K562 (cell line): ENCODE measurements around the gene MYBPC3. TPM values are rescaled to one million over a fixed set of nuclear protein-coding genes. Genes with fewer than 3 reads are reported as not detected.

Source experiments
- ATAC-seq: fragments of 200-7000 bp; cut with Tn5 transposase; 3 replicates; pipeline ENCODE4 v1.9.1; 2020; ENCODE audit warnings: moderate library complexity
- BruUV-seq: library from RNA; stranded (reverse); fragments of 400-500 nt; replicated peaks from 2 replicates; lab custom pipeline; 2021; lab: Mats Ljungman, UMichigan
- CTCF ChIA-PET: fragments of 300-600 bp; formaldehyde crosslinking; extraction: SDS; loops from one replicate; lab custom pipeline; 2021; ENCODE audit warnings: low intra/inter-chr PET ratio; lab: Yijun Ruan, JAX
- POLR2A ChIA-PET: fragments of 300-600, 350-650 bp; sonication (Branson Sonifier 250); formaldehyde crosslinking; extraction: SDS; loops from one replicate; lab custom pipeline; 2021; ENCODE audit warnings: antibody characterized with exemption, inconsistent platforms; lab: Yijun Ruan, JAX
- DNase-seq, 4 experiments: peaks; one replicate each; pipeline versions ENCODE4 v3.0.0 to v3.0.0-alpha.2; 2011 to 2018; ENCODE audit warnings: low spot score in 3 of 4, mixed read lengths in 3 of 4; ENCODE audit errors: extremely low read depth in 1 of 4
- FAIRE-seq: peaks from 2 replicates; lab custom pipeline; 2011; peaks lifted over from hg19 to GRCh38; lab: Jason Lieb, UNC
- H2AFZ ChIP-seq: 2 replicates; pipeline ENCODE4 v1.6.0; 2011; ENCODE audit warnings: low read depth, low read length, control low read depth, inconsistent platforms
- H3K27ac ChIP-seq: fragments of 200-600 bp; 3 replicates; pipeline ENCODE4 v1.8.0; 2011; ENCODE audit warnings: low read depth, mild to moderate bottlenecking, control low read depth, inconsistent platforms, low read length, moderate library complexity, mixed read lengths; ENCODE audit errors: extremely low read depth
- H3K27me3 ChIP-seq, 2 experiments: fragments of 300-600 bp in 1 of 2; 2 replicates in 1 of 2; 3 replicates in 1 of 2; pipeline versions ENCODE4 v1.6.0 to v1.8.0; 2011; ENCODE audit warnings: inconsistent platforms in 2 of 2, low read length in 2 of 2, mild to moderate bottlenecking in 1 of 2, mixed read lengths in 1 of 2, moderate library complexity in 1 of 2; ENCODE audit not compliant: control insufficient read depth in 2 of 2, insufficient read depth in 2 of 2
- H3K36me3 ChIP-seq: fragments of 300-600 bp; 3 replicates; pipeline ENCODE4 v1.8.0; 2011; ENCODE audit warnings: mild to moderate bottlenecking, low read length, inconsistent platforms; ENCODE audit not compliant: control insufficient read depth, insufficient read depth
- H3K4me1 ChIP-seq, 2 experiments: fragments of 200-600 bp in 1 of 2; replicated peaks in 1 of 2; 2 replicates in 1 of 2; 3 replicates in 1 of 2; pipeline versions ENCODE4 v1.5.1 to v1.8.0; 2011; ENCODE audit warnings: inconsistent platforms in 2 of 2, low read length in 2 of 2, mild to moderate bottlenecking in 1 of 2, mixed read lengths in 1 of 2, moderate library complexity in 1 of 2; ENCODE audit not compliant: control insufficient read depth in 2 of 2, insufficient read depth in 2 of 2
- H3K4me2 ChIP-seq: 2 replicates; pipeline ENCODE4 v1.6.1; 2011; ENCODE audit warnings: low read length, control low read depth, inconsistent platforms, mixed read lengths; ENCODE audit not compliant: insufficient read depth
- H3K4me3 ChIP-seq: fragments of 200-600 bp; sonication (generic), shearing (Covaris generic); 2 replicates; pipeline ENCODE4 v1.5.1; 2016; ENCODE audit warnings: control low read depth, inconsistent platforms
- H3K79me2 ChIP-seq: fragments of 200-600 bp; 3 replicates; pipeline ENCODE4 v1.8.0; 2011; ENCODE audit warnings: low read length, inconsistent platforms; ENCODE audit not compliant: control insufficient read depth, insufficient read depth
- H3K9ac ChIP-seq, 2 experiments: 2 replicates each; pipeline versions ENCODE4 v1.6.0 to v1.6.1; 2011; ENCODE audit warnings: low read depth in 2 of 2, low read length in 2 of 2, control low read depth in 1 of 2, inconsistent platforms in 1 of 2, mild to moderate bottlenecking in 1 of 2, mixed read lengths in 1 of 2; ENCODE audit not compliant: insufficient read depth in 1 of 2
- H3K9me1 ChIP-seq: one replicate; pipeline ENCODE4 v1.6.0; 2011; ENCODE audit warnings: inconsistent platforms, mild to moderate bottlenecking, low read length, moderate library complexity; ENCODE audit not compliant: control insufficient read depth, insufficient read depth
- H3K9me3 ChIP-seq: replicated peaks from 2 replicates; pipeline ENCODE4 v1.5.1; 2011; ENCODE audit warnings: low read depth, low read length, inconsistent platforms; ENCODE audit not compliant: control insufficient read depth, insufficient read depth
- H4K20me1 ChIP-seq: replicated peaks from 2 replicates; pipeline ENCODE4 v1.6.1; 2011; ENCODE audit warnings: low read length, inconsistent platforms, mixed read lengths; ENCODE audit not compliant: control insufficient read depth, insufficient read depth
- E2F6 ChIP-seq, 2 experiments: IDR thresholded peaks; 2 replicates each; pipeline ENCODE4 v1.6.1; 2011; ENCODE audit warnings: borderline replicate concordance in 1 of 2, control low read depth in 1 of 2, low read depth in 1 of 2, low read length in 1 of 2, mild to moderate bottlenecking in 1 of 2, mixed read lengths in 1 of 2, moderate library complexity in 1 of 2; ENCODE audit not compliant: insufficient read depth in 1 of 2, insufficient read length in 1 of 2, poor library complexity in 1 of 2, severe bottlenecking in 1 of 2; ENCODE audit errors: extremely low read depth in 1 of 2
- HDAC3 ChIP-seq: fragments of 450-650 bp; IDR thresholded peaks from 2 replicates; pipeline ENCODE4 v1.6.1; 2018; ENCODE audit warnings: borderline replicate concordance, mild to moderate bottlenecking, moderate library complexity; ENCODE audit not compliant: partially characterized antibody
- MBD1 ChIP-seq: fragments of 250-450 bp; sonication (Bioruptor Pico); IDR thresholded peaks from 2 replicates; pipeline ENCODE4 v1.8.0; 2022; ENCODE audit warnings: inconsistent platforms
- NFIC ChIP-seq: fragments of 450-650 bp; IDR thresholded peaks from 2 replicates; pipeline ENCODE4 v1.6.1; 2017; ENCODE audit warnings: mild to moderate bottlenecking, inconsistent platforms
- RAD21 ChIP-seq, 2 experiments: fragments of 250-450 bp in 1 of 2; fragments of 450-650 bp in 1 of 2; sonication (Bioruptor Pico) in 1 of 2; formaldehyde crosslinking in 1 of 2; IDR thresholded peaks in 1 of 2; conservative IDR thresholded peaks in 1 of 2; 2 replicates each; pipeline versions ENCODE4 v1.4.0 to v1.8.0; 2020 to 2022; ENCODE audit warnings: mild to moderate bottlenecking in 2 of 2, moderate library complexity in 1 of 2
- ZNF224 ChIP-seq: sonication (generic); formaldehyde crosslinking; IDR thresholded peaks from 2 replicates; pipeline ENCODE4 v1.8.0; 2022; ENCODE audit warnings: mild to moderate bottlenecking, missing genetic modification reagents
- WGBS: fragments of 100-300 bp; shearing (Covaris generic); methylation state at CpG from one replicate; pipeline ENCODE4 v1.1.6; 2016; ENCODE audit warnings: low coverage, mixed read lengths; ENCODE audit not compliant: insufficient coverage; ENCODE audit errors: missing lambda C conversion rate; 5-methylcytosine and 5-hydroxymethylcytosine counted together
- in situ Hi-C: fragments of 300-500 bp; cut with MboI; formaldehyde crosslinking; loops from 4 replicates; pipeline ENCODE4 v1.15.0; 2018; ENCODE audit warnings: inconsistent platforms, mixed read lengths
- intact Hi-C: fragments of 100-400 bp; cut with micrococcal nuclease; formaldehyde crosslinking; loops from 2 replicates; pipeline ENCODE4 v1.14.2; 2022
- polyA plus RNA-seq, 8 experiments: library from polyadenylated mRNA; depleted of rRNA in 4 of 8; stranded (reverse) in 5 of 8; unstranded in 3 of 8; fragments of >200 nt; fragmentation: Nextera tagmentation in 2 of 8; fragmentation: Illumina TruSeq in 1 of 8; extraction: Ambion mirVana in 2 of 8; extraction: Trizol in 1 of 8; gene quantifications; 2 replicates each; pipeline versions ENCODE4 v1.2.1 to v1.2.3, GENCODE V29; 2011 to 2014; ENCODE audit warnings: inconsistent platforms in 1 of 8, missing spikeins in 1 of 8
- total RNA-seq, 7 experiments: library from RNA; depleted of rRNA in 6 of 7; stranded (reverse); fragments of >200 nt in 6 of 7; fragmentation: Illumina TruSeq in 2 of 7; extraction: Trizol in 2 of 7; gene quantifications; 2 replicates each; pipeline versions ENCODE4 v1.2.1 to v1.2.3, GENCODE V29; 2011 to 2021; ENCODE audit warnings: low replicate concordance in 1 of 7

MYBPC3 gene
- total and polyA plus RNA-seq, 9 of the 15 experiments (the other 6 are each of a cell fraction or from before 2014, with no cell fraction given), result 0.01 TPM; not detected in 8

DNA sequence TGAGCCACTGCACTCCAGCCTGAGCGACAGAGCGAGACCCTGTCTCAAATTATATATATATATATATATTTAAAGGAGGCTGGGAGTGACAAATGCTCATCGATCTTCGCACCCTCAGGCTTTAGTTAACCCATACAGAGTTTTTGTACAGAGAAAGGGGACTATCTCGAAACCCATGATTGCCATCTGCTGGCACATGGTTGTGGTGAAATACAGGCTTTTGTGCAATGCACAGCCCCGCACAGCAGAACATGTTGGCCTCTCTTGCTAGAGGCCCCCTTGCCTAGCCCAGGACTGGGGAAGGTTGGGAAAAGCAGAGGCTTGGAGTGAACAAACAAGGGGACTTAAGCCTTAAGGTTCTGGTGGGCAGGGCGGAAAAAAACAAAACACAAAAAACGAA, 3.6 kb downstream of the MYBPC3 start (continued):
- TF ChIP-seq RAD21 (CRISPR knock-in tag; conservative IDR thresholded peaks at IDR 0.05 in 1 of 2, IDR thresholded peaks at IDR 0.05 in 1 of 2), result peak; percentile 20 to 66; a peak in 3 of 4 replicates
- no peak for TF ChIP-seq HDAC3
- TF ChIP-seq MBD1 (CRISPR knock-in tag), result no peak

DNA sequence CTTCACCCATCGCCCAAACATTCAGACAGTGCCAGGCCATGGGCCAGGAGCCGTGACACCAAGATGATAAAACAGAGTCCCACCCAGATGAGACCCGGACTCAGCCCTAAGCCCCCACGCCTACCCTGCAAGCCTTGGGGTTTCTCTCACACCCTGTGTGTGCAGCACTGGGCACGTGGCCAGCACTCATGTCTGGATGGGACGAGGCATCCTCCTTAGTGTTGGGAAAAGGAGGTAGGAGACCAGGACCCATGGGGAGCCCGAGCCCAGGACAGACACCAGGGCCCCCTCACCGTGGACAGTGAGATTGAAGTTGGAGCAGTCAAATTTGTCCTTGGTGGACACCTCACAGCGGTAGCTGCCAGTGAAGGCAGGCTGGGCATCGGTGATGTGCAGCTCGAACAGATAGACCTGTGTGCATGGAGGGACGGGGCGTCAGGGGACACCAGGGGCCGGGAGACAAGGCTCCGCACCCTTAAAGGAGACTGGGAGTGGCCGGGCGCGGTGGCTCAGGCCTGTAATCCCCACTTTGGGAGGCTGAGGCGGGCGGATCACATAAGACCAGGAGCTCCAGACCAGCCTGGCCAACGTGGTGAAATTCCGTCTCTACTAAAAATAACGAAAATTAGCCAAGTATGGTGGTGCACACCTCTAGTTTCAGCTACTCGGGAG, 4.2 kb downstream of the MYBPC3 start:
- intact Hi-C loops (no loop called here), in situ Hi-C loops (loop anchor here (10.0 kb wide), 1 partner anchor 173 kb away; the partner anchor contains the start of gene ARFGAP2)
- DNase-seq, result no peak
- 37% methylated on average over 22 of the region's 24 CpGs for WGBS
- H3K4me3 ChIP-seq, result no peak overlapping the region
- H3K4me1 ChIP-seq, result peaks cover 0 to 40% of the 10 kb centered on the region in 2 experiments; a peak in 2 of 5 replicates
- ChIA-PET POLR2A (no interaction called here), CTCF (interaction anchor here (1.2 kb wide), 1 partner anchor 91 kb away, joined by 5 read pairs; the partner anchor contains the start of gene NR1H3)
- TF ChIP-seq NFIC, result peak; percentile 21; the same call in 1 of the 2 replicates
- TF ChIP-seq ZNF224 (CRISPR knock-in tag), result no peak
- peak in 1 of 2 experiments; percentile 25 for TF ChIP-seq E2F6 (IDR thresholded peaks at IDR 0.05; ENCODE audit: borderline replicate concordance in 1 of 2, extremely low read depth in 1 of 2, insufficient read depth in 1 of 2, insufficient read length in 1 of 2, low read depth in 1 of 2, low read length in 1 of 2, poor library complexity in 1 of 2, severe bottlenecking in 1 of 2)
- TF ChIP-seq, all 486 proteins: peak for 2
- no peak overlapping the region for H2AFZ ChIP-seq
- ATAC-seq, result no peak
- H3K36me3 ChIP-seq, result no peaks in the 10 kb centered on the region
- H3K4me2 ChIP-seq, result no peak overlapping the region
- H3K27me3 ChIP-seq, result peaks cover 10 to 31% of the 10 kb centered on the region in 2 experiments; a peak in 4 of 5 replicates
- FAIRE-seq, result no peak
- no peaks in the 10 kb centered on the region for H3K9me1 ChIP-seq
- no peaks in the 10 kb centered on the region for H3K9me3 ChIP-seq
- no peaks in the 10 kb centered on the region for H3K79me2 ChIP-seq
- BruUV-seq, result no TSS peak
- H4K20me1 ChIP-seq, result peaks cover 3% of the 10 kb centered on the region; the same call in 1 of the 2 replicates
- H3K27ac ChIP-seq, result no peak overlapping the region
- H3K9ac ChIP-seq, result 0 out of 4 replicates have a peak overlapping the region, but pooled peaks of 1 of the 2 experiments have one; percentile 50
